RKO (cell line): ENCODE results near the gene PTPRE.

Source experiments
- DNase-seq: peaks from one replicate; pipeline ENCODE4 v3.0.0-alpha.2; 2016; ENCODE audit warnings: low spot score

Gene PTPRE, protein sequence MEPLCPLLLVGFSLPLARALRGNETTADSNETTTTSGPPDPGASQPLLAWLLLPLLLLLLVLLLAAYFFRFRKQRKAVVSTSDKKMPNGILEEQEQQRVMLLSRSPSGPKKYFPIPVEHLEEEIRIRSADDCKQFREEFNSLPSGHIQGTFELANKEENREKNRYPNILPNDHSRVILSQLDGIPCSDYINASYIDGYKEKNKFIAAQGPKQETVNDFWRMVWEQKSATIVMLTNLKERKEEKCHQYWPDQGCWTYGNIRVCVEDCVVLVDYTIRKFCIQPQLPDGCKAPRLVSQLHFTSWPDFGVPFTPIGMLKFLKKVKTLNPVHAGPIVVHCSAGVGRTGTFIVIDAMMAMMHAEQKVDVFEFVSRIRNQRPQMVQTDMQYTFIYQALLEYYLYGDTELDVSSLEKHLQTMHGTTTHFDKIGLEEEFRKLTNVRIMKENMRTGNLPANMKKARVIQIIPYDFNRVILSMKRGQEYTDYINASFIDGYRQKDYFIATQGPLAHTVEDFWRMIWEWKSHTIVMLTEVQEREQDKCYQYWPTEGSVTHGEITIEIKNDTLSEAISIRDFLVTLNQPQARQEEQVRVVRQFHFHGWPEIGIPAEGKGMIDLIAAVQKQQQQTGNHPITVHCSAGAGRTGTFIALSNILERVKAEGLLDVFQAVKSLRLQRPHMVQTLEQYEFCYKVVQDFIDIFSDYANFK

DNA sequence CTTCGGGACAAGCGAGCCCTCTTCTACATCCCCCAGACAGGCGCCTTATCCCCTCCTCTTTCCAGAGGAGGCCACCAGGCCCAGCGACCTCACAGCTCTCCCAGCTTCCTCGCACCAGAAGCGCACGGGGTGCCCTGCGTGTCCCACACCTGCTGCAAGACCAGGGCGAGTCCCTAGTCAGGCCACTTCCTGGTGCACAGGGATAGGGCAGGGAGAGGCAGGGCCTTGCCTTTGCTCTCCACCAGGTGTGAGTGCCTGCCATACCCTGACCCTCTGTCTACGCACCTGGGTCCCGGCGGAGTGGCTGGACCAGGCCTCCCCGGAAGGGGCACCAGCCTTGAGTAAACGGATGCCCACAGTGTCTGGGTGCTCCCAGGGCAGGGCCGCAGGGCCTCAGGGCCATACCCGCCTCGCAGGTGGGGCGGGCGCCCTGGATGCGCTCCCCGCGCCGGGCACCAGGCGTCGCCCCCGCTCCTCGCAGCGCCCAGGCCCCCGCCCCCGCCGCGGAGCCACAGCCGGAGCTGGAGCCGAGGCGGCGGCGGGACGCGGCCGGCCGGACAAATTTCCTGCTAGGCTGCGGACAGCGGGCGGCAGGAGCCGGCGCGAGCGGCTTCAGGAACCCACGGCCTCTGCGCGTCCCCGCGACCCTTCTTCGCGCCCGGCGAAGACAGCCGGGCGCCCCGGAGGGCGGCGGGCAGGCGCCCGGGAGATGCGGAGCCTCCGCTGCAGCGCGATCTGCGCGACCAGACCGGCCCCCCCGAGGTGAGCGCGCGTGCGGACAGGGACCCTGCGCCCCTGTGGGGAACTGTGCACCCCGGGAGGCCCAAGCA is at the start of gene PTPRE:
Gene PTPRE (plus strand): TSS at position 556 of the 830 bp plus-strand sequence. CDS start 133,779 bp downstream, outside the sequence.
- DNase-seq: peak; percentile 51

DNA sequence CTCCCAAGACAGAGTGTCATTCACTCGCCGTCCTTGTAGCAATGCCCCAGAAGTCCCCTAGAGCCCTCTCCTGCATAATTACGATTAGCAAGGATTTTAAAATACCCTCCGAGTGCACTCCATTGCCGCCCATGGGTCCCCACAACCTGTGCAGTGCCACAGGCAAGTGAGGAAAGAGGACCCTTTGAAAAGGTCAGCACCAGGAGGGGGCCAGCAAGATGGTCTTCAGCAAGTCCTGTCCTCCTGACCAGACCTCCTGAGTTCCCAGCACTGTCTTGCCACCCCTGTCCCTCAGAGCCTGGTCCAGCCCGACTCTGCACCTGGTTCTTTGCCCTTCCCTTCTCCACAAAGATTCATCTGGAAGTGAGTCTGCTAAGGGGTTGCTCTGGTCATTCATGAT is 46.3 kb upstream of the PTPRE start:
- no peak for DNase-seq

DNA sequence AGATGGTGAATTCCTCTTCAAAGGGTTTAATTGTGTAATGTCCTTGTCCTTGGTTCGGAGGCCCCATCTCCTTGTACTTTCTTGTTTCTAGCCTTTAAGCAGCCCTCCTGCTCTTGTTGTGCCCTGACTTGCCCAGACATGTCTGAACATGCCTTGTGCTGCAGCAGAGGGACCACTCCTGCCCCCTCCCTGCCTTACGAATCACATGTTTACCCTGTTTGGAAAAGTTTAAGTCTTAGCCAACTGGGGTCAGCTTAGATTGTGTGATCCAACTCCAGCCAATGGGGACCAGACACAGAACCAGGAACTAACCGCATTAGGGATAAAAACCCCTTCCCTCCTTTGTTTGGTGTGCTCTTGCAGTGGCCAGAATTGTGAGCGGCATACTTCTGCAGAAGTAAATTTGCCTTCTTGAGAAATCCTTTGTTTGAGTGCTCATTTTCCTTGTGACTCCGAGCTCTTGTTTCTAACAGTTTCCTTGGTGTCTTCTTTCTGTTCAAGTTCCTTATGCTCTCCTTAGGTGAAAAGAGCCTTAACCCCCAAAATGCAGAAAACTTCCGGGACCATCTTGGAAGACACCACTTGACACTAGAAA is 43.6 kb upstream of the PTPRE start:
- no peak for DNase-seq

DNA sequence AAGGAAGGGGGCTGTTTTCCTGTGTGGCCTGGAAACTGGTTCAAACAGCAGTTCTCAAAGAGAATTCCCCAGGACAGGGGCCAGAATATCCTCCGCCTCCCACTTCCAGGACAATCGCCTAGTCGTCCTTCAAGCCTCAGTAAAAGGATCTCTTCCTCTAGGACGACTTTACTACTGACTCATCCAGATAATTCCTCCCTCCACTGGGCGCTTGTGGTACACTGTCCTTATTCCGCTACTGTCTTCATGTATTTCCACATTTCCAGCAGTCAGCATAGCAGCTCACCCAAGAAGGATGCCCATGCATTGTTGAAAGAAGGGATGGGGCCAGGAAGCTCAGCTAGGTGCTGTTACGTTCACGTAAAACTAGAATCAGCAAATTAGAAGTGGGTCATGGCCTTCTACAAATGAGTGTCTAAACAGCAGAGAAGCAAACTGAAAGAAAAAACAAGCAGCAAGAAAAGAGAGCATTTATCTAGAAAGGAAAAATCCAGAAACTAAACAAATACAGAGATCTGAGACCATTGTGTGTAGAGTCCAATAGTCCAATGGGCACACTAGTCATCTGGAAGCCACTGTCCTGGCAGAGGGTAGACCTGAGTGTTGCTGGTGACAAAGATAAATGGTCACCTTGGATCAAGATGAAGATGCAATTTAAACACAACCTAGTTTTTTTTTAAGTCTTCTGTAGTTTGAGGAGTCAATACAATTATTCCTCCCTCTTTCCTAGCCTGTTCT is 40.5 kb upstream of the PTPRE start:
- DNase-seq: no peak

DNA sequence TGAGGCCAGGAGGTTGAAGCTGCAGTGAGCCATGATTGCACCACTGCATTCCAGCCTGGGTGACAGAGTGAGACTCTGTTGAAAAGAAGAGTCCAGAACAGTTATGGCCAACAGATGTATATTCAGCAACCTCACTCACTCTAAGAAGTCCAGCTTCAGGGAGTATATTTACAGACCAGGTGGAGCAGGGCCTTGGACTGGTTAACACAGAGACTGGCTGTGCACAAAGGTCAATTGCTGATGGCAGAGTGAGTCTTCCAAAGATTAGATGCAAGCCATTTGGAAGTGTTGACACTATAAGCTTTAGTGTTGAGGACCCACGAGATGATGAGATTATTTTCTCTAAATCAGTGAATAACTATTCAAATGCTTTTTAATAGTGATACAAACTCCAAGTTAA is 39.1 kb upstream of the PTPRE start:
- DNase-seq: no peak

DNA sequence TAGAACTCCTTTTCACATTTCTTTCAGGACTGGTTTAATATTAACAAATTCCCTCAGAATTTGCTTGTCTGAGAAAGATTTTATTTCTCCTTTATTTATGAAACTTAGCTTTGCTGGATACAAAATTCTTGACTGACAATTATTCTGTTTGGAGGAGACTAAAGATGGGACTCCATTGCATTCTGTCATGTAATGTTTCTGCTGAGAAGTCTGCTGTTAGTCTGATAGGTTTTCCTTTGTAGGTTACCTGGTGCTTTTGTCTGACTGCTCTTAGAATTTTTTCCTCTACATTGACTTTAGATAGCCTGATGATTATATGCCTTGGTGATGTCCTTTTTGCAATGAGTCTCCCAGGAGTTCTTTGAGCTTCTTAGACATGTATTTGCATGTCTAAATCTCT is 37.6 kb upstream of the PTPRE start:
- DNase-seq: no peak

DNA sequence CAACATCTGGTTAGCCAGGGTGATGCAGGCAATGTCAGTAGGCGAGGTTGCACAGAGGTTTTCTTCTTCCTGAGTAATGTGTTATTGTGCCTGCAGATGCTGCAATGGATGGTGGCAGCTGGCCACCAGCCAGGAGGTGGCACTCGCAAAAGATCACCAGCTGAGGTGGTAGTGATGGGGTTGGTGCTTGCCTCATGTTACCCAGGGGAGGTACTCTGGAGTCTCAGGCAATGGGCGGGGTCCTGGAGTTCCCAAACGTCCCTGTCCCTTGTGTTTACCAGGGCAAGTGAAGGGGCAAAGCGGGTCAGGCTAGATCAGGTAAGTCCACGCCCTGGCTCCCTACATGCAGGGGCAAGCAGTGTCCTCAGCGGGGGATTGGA is 35.3 kb upstream of the PTPRE start:
- DNase-seq: no peak

DNA sequence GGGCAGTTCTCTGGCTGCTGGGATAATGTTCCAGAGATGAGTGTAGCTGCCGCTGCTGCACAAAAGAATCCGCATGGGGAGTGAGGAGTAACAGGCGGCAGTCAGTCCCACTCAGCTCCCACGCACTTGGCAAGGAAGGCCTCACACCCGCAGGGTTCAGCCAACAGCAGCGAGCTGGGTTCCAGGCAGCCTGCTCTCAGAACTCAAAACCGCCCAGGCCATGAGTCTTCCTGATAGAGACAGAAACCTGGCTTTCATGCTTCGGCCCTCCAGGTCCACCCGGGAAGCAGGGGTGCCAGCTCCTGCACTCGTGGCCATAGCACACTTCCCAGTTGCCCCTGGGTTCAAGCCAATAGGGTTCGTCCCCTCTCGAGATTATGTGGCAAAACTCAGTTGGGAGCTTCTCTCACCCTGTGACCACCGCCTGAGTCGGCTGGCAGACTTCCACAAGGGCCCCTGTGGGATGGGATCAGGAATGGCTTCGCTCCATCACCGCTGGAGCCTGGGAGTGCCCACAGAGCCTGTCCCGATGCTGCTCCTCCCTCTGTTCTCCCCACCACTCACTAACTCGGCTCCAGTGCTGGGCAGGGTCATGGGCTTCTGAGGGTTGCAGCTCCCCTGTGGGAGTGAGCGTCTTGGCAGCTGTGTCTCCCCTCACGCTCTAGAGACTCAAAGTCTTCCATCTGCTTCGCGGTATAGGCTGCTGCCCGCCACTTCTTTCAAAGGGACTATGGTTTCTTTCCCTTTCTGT is 34.7 kb upstream of the PTPRE start:
- no peak for DNase-seq

DNA sequence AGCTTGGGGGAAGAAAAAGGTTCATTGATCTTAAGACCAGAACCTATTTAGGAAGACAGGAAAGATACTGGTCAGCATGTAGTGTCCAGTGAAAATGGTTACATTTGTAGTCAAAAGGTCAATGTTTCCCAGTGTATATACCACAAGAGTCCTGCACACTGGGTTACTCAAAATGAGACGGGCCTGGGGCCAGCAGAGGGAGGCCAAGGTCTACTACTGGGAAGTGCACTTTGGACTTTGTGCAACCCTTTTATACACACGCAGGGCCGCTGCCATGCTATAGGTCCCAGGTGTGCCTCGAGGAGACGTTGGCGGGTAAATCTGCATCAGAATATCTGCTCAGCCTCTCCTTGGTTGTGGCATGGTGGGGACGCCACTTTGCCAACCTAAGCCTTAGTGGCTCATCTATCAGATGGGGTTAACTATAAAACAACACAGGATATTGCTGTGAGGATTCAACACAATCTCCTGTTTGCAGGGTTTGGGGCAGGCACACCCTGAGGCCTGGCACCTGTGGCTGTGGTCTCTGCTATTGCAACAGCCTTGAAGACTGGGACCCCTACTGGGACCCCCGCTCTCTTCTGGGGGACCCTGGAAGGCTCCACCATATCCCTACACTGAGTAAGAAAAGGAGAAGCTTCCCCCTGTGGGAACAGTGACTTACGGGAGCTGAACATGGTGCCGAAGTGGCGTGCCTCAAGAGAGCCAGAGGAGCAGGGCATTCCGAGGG is 33.9 kb upstream of the PTPRE start:
- no peak for DNase-seq

DNA sequence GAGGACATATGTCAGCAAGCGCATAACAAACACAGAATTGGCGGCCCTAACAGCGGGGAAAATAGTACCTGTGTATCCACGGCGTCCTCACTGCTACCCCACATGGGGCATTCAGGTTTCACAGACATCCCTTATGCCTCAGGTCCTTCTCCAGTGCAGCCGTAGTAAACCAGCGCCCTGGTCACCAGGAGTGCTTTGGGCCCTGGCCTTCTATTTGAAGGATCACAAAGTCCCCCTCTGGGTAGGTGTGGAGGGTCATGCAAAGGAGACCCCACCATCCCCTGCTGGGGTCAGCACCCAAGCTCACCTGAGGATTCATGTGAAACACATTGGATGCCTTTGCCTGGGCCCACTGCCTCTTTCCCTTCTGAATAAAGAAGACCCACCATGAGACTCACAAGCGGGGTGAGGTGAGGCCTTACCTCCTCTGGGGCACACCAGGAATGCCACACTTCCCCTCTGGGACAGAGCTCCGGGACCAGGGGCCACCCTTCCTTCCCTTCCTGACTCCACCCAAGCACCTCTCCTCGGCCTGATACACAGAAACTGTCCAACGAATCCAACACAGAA is 32.9 kb upstream of the PTPRE start:
- DNase-seq: no peak

DNA sequence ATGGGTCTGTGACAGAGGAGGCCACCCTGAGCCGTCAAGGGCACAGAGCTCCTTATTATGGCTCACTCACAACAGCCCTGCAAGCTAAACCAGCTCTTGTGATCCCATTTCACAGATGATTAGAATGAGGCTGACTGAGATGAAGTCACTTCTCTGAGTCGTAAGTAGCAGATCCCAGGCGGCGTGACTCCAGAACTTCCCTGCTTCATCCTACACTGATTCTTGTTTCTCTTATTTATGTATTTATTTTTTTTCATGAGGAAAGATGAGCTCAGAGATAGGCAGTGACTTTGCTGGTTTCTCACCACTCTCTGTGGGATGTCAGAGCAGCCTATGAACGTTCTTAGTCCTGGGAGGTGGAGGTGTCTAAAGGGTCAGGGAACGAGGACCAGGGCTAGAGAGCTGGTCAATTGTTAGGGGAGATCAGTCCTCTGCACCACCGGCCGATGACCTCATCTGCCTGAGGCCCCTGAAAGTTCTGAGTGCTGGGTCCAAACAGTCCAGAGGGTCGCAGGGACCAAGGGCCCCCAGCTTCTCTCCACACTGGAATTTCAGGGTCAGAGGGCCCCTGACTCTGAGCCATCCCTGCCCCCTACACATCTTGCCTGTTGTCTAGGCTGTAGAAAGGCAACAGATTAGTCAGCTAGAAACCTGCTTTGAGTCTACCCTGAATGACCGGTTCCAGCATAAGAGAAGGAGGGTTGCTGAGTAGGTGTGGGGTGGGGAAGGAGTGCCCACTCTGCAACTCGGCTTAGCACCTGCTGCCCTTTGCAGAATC is 32.0 kb upstream of the PTPRE start:
- DNase-seq: no peak

DNA sequence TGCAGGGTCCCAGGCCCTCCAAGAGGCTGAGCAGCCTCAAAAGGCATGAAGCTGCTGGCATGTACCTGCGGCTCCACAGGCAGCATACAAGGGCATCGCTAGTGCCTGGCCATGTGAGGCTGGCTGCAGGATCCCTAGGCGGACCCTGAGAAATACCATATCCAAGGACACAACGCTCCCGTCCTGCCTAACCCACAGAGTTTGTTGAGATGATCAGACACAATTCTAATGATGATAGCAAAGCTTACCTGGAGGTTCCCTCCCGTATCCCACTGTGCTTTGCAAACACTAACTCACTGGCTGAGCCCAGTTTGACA is 31.5 kb upstream of the PTPRE start:
- no peak for DNase-seq

DNA sequence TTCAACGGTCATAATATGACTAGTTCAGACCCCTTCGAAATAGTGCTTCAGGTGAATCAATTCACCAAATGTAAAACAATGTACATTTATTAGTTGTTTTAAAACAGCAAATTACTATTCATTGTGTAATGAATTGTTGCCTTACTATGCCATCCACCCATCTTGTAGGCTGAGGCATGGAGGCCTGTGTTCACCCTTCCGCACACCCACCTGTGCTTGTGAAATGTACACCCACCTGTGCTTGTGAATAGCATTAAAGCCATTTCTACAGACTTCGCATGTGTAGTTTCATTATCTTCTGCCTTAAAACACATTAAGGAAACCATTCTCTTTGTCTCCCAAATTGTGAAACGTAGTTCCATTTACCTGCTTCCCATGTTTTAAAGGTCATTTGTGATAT is 31.0 kb upstream of the PTPRE start:
- DNase-seq: no peak

DNA sequence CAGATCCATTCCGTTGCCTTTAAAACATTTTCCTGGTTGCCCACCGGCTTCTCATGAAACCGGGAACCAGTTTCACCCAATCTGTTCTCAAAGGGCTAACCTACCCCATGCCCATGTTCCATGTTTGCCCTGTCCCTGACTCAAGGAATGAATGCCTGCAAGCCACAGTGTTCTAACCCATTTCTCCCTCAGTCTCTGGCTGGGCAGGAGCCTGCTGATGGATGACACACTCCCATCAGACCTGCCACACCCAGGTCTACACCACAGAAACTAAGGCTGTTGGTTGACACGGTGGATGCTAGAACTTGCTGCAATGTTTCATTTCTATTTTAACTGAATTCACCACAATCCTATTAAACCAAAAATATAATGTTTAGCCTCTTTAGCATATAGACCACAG is 29.8 kb upstream of the PTPRE start:
- DNase-seq: no peak

DNA sequence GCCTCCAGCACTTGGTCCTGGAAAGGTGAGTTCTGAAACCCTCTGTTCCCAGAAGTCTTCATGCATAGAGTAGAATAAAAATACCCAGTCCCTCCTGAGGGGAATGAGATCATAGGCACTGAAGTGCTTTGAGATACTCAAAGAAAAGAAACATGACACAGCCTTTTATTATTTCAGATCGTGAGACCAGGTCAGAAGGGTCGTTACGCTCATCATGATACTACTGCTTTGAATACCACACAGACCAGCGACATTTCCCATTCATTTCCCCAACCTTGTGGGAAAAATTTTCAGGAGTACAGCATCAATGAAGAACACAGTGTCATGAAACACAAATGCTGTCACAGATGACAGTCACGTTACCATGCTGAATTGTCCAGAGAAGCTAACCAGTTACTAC is 29.2 kb upstream of the PTPRE start:
- DNase-seq: no peak

DNA sequence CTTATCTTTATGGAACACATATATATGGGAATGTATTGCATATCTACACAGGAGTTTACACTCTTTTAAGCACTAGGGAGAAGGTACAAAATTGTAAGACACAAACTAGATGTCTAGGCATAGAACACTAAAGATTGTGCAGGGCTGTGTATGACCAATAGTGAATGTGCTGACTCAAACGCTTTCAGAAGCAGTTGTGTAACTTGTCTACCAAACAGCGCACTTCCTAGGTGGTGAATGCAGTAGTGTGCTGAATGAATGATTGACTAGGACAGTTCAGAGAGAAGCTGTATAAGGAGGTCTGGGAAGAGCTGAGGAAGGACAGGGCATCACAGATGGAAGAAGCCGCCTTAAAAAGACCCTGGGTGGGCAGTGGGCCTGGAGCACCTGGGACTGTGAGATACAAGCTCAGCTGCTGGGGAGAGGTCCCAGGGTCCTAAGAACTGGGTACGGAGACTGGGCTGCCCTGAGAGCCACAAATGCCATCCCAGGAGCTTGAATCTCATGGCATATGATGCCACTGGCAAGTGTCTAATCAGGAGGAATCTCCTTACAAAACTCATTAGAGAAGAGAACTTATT is 28.3 kb upstream of the PTPRE start:
- DNase-seq: no peak

DNA sequence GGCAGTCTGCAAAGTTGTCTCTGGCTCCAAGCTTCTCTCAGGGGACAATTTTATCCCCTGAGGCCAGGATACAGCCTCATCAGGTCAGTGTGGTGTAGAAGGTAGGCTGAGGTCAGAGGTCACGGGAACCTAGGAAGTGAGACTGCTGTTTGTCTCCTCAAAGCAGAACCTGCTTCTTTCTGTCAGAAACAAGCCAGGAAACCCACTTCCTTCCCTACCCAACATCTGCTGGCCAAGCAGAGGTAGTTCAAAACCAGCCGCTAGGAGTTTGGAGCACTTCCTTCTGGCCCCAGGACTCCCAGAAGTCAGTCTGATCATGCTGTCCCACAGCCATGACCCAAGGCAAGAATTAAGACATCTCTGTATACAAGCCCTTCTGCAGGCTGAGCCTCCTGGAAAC is 26.3 kb upstream of the PTPRE start:
- no peak for DNase-seq

DNA sequence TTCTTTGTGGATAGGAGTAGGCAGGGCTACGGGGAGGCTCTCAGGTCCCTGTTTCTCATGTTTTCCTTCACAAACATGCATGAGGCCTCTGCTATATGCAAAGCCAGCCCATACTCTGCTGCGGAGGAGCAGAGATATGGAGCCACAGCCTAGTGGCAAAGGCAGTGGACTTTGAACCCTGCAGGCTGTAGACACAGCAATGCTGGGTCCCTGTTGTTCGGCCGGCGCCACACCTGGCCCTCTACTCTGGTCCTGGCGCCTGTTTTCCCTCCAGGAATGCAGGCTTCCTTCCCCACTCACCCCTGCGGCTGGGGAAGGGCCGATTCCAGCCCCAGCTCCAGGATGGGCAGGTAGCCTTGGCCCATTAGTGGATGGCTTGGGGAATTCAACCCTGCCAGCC is 25.6 kb upstream of the PTPRE start:
- DNase-seq: no peak

DNA sequence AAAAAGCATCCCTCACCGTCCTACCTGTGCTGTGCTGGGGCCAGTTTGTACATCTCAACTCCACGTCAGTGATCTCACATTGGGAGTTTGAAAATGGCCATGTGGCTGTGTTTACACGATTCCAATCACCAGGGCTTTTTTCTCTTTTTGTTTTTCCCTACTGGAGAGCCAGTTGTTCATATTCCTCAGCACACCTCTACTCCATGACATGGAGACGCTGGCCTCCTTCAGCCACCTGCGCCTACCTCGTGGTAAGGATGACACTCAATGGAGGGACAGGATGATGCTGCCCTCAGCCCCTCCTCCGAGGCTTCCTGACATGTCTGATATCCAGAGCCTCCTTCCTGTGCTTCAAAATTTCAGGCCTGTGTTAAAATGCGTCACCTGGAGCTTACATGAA is 24.5 kb upstream of the PTPRE start:
- no peak for DNase-seq
